Stimulated activated CD8-positive, alpha-beta memory T cell treated with anti-CD3 and anti-CD28 coated beads, Interleukin-4, amount 100 ng/mL, for 1 hour (primary cell): Measurements from ENCODE around the gene ESF1.
"Not testable (repeated sequence)": the region's sequence is repeated elsewhere in the genome, so short reads cannot be mapped to it uniquely, and the experiment has no call there.

Experiments
- DNase-seq, 2 donors: peaks; one replicate each; pipeline ENCODE4 v3.0.0-alpha.2; 2020; ENCODE audit warnings: low read depth in 2 of 2, low spot score in 1 of 2

Gene ESF1

DNA sequence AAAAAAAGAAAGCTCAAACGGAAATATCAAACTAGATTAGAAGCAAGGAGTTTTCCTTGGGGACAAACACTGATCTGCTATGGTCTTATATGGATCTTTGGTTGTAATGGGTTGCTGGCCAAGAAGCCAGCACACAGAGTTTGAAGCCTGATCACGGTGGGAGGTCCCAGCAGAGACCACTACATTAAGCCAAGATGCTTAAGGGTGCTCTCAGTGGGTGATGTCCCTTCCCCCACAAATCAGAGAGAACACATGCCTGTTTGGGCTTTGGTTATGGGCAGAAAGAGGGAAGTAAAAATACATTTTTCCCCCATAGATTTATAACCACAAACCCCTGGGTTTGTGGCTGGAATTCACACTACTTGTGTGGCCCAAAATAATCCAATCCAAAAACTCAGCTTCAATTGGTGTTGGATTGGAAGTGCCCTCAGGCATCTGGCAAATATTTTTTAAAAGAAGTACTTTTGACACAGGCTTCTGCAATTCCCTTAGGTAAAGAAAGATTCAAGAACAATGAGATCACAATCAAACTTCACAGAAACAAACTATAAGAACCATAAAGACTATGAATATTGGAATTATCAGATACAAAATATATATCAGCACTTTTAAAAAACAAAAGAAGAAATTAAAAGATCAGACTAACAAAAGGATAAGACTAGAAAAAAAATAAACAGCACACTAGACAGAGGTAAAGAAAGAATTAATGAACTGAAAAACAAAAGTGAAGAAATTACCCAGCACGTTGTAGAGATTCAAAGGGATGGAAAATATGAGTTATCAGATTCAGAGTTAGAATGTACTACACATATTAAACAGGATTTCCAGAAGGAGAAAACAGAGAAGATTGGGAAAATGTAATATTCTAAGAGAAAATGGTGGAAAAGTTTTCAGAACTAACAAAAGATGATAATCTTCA is 44.7 kb downstream of the ESF1 start:
- DNase-seq: no peak

- DNase-seq: not testable (repeated sequence)
Measured at GRCh38 chr20:13738187-13738586, 46.5 kb downstream of the ESF1 start.

- DNase-seq: no peak
Measured at GRCh38 chr20:13736436-13737191, 48.1 kb downstream of the ESF1 start.

DNA sequence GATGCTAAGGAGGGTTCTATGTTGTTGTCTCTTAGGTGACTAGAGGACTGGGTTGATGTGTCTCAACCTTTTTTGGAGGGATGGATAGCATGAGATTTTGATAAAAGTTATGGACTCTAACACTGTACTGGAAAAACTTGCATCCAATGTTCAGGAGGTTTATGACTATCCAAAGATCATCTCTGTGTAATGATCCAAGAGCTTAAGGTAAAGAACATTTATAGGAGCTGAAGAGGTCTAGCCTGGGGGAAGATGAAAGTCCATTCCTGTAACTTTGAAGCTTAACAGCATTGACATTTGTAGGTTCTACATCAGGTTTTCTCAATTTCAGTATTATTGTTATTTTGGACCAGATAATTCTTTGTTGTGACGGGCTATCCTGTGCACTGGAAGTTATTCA is 48.9 kb downstream of the ESF1 start:
- DNase-seq: no peak

DNA sequence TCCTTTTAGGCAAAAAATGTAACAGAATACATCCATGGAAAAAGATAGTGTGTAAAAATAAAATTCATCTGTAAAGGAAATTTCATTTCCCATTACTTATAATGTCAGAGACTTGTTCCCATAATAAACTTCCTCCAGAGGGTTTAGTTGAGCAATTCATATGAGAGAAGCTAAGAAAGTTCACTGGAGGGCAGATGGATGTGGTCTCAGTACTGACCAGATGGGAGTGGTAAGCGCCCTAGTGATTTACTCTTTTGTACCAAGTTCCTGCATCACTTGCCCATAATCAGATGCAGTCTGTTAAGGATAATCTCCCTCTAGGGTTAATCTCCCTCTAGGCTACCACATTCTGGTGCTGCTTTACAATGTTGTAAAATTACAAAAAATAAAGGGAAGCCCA is 61.7 kb downstream of the ESF1 start:
- DNase-seq: no peak

- DNase-seq: no peak
Measured at GRCh38 chr20:13718171-13718570, 66.5 kb downstream of the ESF1 start.

DNA sequence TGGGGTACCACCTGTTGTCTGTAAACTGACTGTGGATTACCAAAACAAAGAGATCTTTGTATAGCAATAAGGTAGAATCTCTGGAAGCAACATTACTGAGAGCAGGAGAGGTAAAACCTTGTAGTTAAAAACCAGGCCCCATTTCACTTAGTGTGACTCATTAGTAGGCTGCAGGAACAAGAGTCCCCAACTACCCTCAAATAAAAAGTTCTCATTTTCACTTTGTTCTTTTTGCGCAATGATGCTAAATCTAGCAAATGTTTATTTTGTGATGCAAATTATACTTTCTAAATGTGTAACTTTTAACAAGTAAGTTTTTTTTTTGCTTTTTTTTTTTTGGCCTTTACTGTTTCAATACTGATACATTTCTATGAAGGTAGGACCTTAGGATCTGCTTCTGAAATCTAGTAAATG is 67.1 kb downstream of the ESF1 start:
- DNase-seq: no peak

DNA sequence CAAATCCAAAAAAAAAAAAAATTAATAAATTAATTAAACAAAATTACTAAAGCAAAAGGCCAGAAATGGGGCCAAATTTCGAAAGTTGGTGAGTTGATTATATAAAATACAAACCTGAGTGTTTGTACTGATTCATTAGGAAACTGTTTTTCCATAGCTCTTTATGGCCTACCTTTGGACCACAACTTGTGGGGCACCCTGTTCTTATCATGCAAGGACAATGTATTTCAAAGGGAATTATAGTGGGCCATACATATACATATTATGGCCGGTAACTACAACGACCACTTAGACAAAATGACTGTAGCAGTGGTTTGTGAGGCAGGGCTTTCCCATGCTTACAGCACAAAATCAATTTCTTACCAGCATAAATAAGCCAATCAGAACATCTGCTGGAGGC is 69.5 kb downstream of the ESF1 start:
- DNase-seq: no peak

GRCh38 chr20:13708234-13708633 is 76.5 kb downstream of the ESF1 start:
- no peak for DNase-seq

- DNase-seq: no peak
Measured at GRCh38 chr20:13703265-13703664, 81.5 kb downstream of the ESF1 start.

GRCh38 chr20:13701486-13701885 is 83.2 kb downstream of the ESF1 start:
- DNase-seq: no peak

DNA sequence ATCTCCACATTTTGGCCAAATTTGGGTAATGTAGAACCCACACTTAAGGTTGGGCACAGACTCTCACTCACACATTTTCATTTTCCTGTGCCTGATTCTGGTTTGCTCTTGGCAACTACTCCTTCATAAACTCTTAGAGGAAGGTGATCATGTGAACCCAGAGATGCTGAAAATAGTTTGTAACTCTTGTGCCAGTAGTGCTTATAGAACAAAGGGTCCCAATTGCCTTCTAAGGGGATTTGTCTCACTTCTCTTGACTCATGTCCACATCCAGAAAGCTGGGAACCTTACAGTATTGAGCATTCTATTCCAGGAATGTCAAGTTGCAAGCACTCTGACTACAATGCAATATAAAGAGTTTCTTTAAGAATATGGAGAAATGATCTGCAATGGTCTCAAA is 84.0 kb downstream of the ESF1 start:
- no peak for DNase-seq

DNA sequence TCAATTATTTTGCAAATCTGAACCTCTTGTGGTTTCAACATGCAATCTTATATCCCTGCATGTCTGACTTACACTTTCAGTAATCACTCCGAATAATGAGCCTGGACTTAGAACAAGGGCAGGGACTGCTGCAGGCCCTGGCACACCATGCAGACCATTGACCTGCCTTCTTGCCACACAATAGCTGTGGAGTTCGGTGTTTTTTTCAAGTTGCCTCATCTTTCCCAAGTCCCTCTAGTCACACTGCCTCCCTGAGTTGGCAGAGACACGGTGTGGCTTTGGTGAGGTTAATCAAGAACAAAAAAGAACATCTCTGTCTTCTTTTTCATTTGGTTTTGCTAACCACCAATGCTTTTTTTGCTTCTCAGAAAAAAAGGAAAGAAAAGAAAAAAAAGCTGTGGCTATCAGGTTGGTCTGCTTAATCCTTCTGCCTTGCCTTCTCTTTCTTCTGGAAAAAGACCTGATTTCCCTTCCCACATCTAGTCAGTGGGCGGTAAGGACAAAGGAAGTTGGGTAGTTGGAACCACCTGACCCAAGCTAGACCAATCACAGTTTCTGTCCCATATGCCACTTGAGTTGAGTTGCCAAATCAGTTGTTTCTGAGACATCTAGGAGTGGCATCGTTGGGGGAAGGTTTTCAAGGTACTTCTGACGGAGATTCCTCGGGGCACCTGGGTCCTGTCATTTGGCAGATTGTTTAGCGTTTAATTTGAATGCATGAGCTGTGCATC is 90.1 kb downstream of the ESF1 start:
- DNase-seq: no peak

DNA sequence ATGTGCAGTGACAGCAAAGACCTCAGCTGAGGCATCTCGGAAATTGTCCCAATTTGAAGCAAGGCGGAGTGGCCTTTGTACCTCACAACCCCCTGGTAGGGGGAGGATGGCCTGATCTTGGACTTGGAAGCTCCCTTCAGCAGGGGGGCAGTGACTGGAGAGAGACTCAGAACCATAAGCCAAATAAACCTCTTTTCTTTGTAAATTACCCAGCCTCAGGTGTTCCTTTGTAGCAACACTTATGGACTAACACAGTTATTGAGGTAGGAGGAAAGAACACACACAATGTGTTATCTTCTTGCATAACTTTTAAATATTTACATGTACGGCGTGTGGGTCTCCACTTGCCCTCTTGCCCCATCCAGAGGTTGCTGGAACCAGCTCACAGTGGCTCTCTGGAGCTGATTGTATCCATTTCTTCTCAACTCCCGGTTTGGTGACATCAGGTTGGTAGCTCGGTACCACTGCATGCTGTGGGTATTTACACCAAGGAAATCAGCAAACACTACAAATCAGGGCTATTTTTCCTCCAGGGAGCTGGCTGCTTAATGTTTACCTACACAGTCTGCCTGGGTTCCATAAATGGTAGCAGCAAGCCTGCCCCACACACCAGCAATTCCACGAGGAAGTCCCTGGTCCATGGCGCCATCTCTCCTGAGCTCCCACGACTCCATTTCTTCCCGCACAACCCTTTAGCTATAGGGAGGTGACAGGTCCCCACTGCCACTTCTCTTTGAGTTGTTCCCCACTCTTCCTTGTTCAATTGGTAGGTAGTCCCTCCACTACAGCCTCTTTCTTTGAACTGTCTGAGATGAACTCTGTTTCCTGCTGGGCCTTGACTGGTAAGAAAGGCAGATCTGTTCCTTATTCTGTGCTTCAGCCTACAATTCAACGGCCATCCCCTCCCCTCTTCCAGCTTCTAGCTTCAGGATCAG is 91.7 kb downstream of the ESF1 start:
- DNase-seq: no peak

DNA sequence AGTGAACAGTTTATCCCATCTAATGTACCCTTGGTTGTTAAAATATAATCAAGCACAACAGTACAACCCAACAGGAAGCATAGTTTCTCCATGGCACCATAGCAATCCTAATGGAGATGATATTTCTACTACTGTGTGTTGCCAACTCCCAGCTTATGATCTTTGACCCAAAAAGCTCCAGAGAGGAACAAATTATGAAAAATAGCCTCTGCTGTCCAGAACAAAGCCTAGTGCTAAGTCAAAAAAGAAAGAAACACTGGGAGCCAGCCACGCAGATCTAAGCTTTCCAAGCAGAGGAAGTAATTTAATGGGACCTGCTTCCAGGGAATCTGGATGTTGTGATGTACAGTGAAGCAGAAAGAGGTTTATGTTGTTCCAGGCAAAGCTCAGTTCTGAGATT is 93.8 kb downstream of the ESF1 start:
- no peak for DNase-seq

DNA sequence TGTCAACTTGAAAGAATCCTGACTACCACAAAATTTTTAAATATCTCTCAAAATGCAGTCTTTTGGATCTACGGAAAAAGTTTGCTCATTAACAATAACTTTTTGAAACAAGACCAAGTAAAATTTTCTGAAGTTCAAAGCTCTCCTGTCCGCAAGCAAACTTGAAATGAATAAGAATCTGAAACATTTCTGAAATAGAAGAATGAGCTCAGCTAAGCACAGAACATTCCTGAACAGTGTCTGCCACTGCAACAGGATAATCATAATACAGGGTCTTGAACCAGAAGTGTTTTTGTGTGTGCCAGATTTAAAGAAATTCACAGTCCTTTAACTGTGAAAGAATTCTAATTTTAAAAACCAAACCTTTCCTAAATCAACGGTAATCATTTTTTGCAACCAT is 96.9 kb downstream of the ESF1 start:
- DNase-seq: no peak

- no peak for DNase-seq
Measured at GRCh38 chr20:13685623-13686022, 99.1 kb downstream of the ESF1 start.

DNA sequence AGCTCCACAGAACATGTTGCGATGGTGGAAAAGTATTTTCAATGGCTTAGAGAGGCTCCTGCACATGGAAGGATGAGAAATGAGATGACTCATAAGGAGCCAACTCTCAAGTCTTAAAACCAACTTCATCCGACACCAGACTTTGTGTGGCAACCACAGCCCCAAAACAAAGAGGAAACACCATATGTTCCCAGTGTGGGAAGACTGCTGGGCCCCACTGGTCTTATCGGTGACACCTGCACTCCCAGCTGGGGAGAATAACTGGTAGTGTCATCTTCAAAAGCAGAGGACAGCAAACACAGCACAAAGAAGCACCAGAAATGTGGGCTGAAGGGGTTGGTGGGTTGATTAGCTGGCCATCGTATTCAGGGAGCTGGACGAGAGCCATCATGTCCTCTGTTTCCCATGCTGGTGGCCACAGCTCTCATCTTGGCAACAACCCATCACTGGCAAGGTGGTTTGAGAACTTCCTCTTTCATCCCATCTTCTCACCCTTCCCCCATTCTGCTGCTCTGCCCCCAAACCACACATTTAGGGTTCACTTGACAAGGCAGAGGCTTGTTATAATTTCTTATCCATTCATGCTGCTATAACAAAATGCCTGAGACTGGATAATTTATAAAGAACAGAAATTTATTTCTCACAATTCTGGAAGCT is 100.0 kb downstream of the ESF1 start:
- DNase-seq: no peak

- no peak for DNase-seq
Measured at GRCh38 chr20:13683833-13684232, 100.9 kb downstream of the ESF1 start.
